ENCODE data around the gene ZNF385B.

ZNF385B gene

GRCh38 chr2:179525340-179525739 is 336.1 kb downstream of the ZNF385B start:
- no peak for TF ChIP-seq CTCF (conservative IDR thresholded peaks at IDR 0.05)
- no peak overlapping the region for H3K27ac ChIP-seq

DNA sequence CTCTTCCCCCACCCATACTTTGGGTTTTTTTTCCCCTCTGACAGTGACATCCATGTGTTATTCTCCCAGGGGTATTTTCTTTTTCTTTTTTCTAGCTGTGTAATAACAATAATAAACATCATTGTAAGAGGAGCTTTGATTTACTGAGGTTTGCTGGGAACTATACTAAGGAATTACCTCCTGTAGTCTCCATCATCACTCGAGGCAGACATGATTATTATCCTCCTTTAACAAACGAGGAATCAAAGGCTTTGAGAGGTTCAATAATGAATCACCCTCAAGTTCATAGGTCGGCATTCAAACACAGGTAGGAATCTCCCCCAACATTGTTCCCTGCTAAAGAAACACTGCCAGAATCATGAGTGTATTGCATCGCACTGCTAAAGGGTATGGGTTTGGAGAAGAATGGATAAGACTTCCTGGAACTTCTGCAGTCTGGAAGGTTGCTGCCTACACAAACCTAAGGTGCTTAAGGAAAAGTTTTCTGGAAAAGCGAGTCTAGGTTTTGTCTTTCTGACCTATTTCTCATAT is 336.5 kb downstream of the ZNF385B start:
- no peak overlapping the region; the same call in 1 of the 2 replicates for H3K27ac ChIP-seq
- no peak for TF ChIP-seq CTCF (conservative IDR thresholded peaks at IDR 0.05)

DNA sequence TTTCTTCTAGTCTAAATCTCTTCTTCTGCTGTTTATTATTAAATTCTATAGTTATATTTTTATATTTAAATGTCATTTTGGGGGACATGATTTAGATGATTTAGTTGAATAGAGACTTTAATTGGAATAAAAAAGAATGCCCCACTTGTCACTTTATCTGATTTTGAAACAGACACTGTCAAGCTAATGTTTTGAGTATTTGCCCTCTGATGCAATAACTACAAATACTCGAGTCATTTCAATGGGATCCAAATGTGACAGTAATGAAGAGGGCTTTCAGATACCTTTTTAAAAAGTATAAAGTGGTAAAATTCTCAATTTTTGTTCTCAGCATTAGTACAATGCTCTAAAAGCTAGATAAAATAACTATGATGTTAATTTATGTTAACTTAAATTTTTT is 339.5 kb downstream of the ZNF385B start:
- TF ChIP-seq CTCF (conservative IDR thresholded peaks at IDR 0.05), result no peak
- H3K27ac ChIP-seq, result no peak overlapping the region

- no peak overlapping the region for H3K27ac ChIP-seq
- TF ChIP-seq CTCF (conservative IDR thresholded peaks at IDR 0.05), result no peak
These were observed 342.6 kb downstream of the ZNF385B start for GRCh38 chr2:179518830-179519229.

- no peak overlapping the region for H3K27ac ChIP-seq
- no peak for TF ChIP-seq CTCF (conservative IDR thresholded peaks at IDR 0.05)
These were observed 348.2 kb downstream of the ZNF385B start for GRCh38 chr2:179513181-179513580.

GRCh38 chr2:179512281-179513035 is 349.0 kb downstream of the ZNF385B start:
- TF ChIP-seq CTCF (conservative IDR thresholded peaks at IDR 0.05), result no peak
- no peak overlapping the region for H3K27ac ChIP-seq

DNA sequence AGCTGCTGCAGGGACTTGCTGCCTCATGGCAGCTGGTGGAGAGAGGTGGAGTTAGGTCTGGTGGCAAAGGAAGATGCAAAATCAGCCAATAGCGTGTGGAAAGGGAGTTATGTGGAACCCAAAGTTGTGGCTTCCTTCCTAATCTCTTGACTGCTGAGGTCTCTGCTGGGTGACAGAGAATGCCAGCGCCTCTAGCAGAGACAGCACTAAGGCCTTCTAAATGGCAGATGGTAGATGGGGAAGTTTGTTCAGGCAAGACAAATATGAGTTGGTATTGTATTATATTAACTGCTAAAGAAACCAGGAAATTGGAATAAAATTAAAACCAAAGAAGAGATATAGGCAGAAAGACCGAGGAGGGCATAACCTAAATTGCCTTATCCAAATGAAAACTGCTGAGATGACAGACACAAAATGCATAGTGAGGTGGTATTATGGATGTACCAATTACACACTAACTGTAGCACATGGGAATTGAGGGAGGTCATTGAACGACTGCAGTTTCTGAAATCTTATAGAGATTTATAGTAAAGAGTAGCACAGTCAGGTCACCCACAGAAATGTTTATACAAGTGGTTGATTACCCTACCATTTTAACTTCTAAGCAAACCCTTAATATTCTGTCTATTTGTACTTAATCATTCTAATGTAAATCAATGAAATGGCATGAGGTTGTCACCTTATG is 350.2 kb downstream of the ZNF385B start:
- no peak for TF ChIP-seq CTCF (conservative IDR thresholded peaks at IDR 0.05)
- H3K27ac ChIP-seq, result no peak overlapping the region

Data from VCaP (cell line).